Activated CD8-positive, alpha-beta memory T cell treated with anti-CD3 and anti-CD28 coated beads for 4 hours (primary cell): ENCODE data around the gene NMRK2.
"Not testable (repeated sequence)": the region's sequence is repeated elsewhere in the genome, so short reads cannot be mapped to it uniquely, and the experiment has no call there.

Source experiments
- DNase-seq, 2 donors: peaks; one replicate each; pipeline ENCODE4 v3.0.0-alpha.2; 2020; ENCODE audit warnings: low read depth in 2 of 2

Gene NMRK2

GRCh38 chr19:3964256-3965194 lies 31.7 kb downstream of the NMRK2 start:
- DNase-seq, result no peak

- no peak for DNase-seq
These were observed 33.5 kb downstream of the NMRK2 start for GRCh38 chr19:3966051-3967017.

- DNase-seq, result not testable (repeated sequence)
These were observed 35.1 kb downstream of the NMRK2 start for GRCh38 chr19:3967983-3968382.

GRCh38 chr19:3968556-3969434 lies 35.9 kb downstream of the NMRK2 start:
- no peak for DNase-seq

GRCh38 chr19:3969435-3970312 lies 36.8 kb downstream of the NMRK2 start:
- no peak for DNase-seq

GRCh38 chr19:3970313-3970807 lies 37.5 kb downstream of the NMRK2 start:
- DNase-seq, result no peak

GRCh38 chr19:3970808-3971598 lies 38.1 kb downstream of the NMRK2 start, which contains the start of gene DAPK3:
DAPK3 (minus strand) TSS chr19:3971099; CDS start chr19:3969735, 1,364 bp downstream.
- peak; percentile 78 to 83 for DNase-seq

GRCh38 chr19:3975144-3975543 lies 42.3 kb downstream of the NMRK2 start:
- DNase-seq, result no peak

GRCh38 chr19:3975637-3976087 lies 42.8 kb downstream of the NMRK2 start:
- no peak for DNase-seq

GRCh38 chr19:3976495-3977241 lies 43.8 kb downstream of the NMRK2 start:
- DNase-seq, result no peak

- no peak for DNase-seq
These were observed 44.6 kb downstream of the NMRK2 start for GRCh38 chr19:3977242-3978143.

GRCh38 chr19:3978145-3978544 lies 45.3 kb downstream of the NMRK2 start:
- DNase-seq, result no peak

GRCh38 chr19:3979289-3979673 lies 46.4 kb downstream of the NMRK2 start:
- no peak for DNase-seq

- no peak for DNase-seq
These were observed 46.9 kb downstream of the NMRK2 start for GRCh38 chr19:3979674-3980352.

- no peak for DNase-seq
These were observed 47.7 kb downstream of the NMRK2 start for GRCh38 chr19:3980353-3981251.

GRCh38 chr19:3981373-3981735 lies 48.5 kb downstream of the NMRK2 start:
- DNase-seq, result no peak
